HUES6 (cell line): Measurements from ENCODE around the gene ATP5F1B.
"Not testable (repeated sequence)": the region's sequence is repeated elsewhere in the genome, so short reads cannot be mapped to it uniquely, and the experiment has no call there.

Experiments
- H3K27ac ChIP-seq: 2 replicates; pipeline ENCODE4 v1.7.0; 2013; ENCODE audit warnings: low read depth, mild to moderate bottlenecking, low read length, inconsistent platforms
- H3K27me3 ChIP-seq: 2 replicates; pipeline ENCODE4 v1.6.1; 2013; ENCODE audit warnings: low read length; ENCODE audit not compliant: control insufficient read depth, insufficient read depth
- H3K36me3 ChIP-seq: 2 replicates; pipeline ENCODE4 v1.6.1; 2013; ENCODE audit warnings: low read length; ENCODE audit not compliant: control insufficient read depth, insufficient read depth
- H3K4me1 ChIP-seq: 2 replicates; pipeline ENCODE4 v1.6.1; 2013; ENCODE audit warnings: low read length; ENCODE audit not compliant: control insufficient read depth, insufficient read depth
- H3K4me3 ChIP-seq: 2 replicates; pipeline ENCODE4 v1.5.1; 2013; ENCODE audit warnings: low read depth, low read length
- H3K9ac ChIP-seq: one replicate; pipeline ENCODE4 v1.6.1; 2013; ENCODE audit warnings: mild to moderate bottlenecking, low read length
- H3K9me3 ChIP-seq: 2 replicates; pipeline ENCODE4 v1.6.1; 2013; ENCODE audit warnings: low read depth, low read length; ENCODE audit not compliant: control insufficient read depth, insufficient read depth

ATP5F1B gene

DNA sequence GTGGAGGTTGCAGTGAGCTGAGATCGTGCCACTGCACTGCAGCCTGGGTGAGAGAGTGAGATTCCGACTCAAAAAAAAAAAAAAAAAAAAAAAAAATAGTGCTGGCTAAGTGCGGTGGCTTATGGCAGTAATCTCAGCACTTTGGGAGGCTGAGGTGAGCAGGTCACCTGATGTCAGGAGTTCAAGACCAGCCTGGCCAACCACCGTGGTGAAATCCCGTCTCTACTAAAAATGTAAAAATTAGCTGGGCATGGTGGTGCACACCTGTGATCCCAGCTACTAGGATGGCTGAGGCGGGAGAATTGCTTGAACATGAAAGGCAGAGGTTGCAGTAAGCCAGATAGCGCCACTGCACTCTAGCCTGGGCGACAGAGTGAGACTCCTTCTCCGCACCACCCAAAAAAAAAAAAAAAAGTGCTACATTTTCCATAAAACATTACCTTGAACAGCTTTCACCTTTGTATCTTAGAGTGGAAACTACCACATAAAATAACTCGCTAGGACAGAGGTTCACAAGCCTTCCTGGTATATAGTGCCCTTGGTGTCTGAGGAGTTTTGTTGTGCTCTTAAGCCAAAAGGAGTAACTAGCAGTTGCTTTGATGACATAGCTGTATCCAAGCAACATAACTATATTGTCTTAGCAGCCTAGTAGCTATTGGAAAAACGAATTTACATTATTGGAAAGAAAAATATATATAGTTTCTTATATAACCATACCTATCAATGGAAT, 31.2 kb upstream of the ATP5F1B start:
- no peak overlapping the region for H3K27ac ChIP-seq
- H3K4me1 ChIP-seq: 0 out of 2 replicates have a peak, but pooled peaks cover 3% of the 10 kb centered on the region
- H3K4me3 ChIP-seq: no peak overlapping the region
- H3K9ac ChIP-seq: no peak overlapping the region
- H3K27me3 ChIP-seq: no peaks in the 10 kb centered on the region
- no peaks in the 10 kb centered on the region for H3K9me3 ChIP-seq
- peaks cover 51% of the 10 kb centered on the region for H3K36me3 ChIP-seq

DNA sequence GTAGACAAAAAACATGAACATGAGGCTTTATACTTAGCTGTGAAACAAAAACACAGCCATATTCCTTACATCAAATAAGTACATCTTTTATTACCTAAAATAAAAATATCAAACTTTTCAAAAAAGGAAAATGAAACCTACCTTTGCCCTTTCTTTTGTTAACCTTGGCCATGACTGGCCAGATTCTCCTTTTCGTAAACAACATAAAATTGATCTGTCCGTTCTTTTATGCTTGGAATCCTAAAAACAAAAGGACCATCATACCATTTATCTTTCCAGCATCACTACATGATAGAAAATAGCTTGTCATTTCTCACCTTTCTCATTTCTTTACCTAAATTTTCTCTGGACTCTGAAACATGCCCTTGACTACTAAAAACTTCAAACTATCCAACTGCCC, 25.8 kb upstream of the ATP5F1B start:
- 0 out of 2 replicates have a peak, but pooled peaks cover 3% of the 10 kb centered on the region for H3K4me1 ChIP-seq
- no peaks in the 10 kb centered on the region for H3K9me3 ChIP-seq
- no peak overlapping the region for H3K27ac ChIP-seq
- H3K9ac ChIP-seq: no peak overlapping the region
- H3K36me3 ChIP-seq: peaks cover 76% of the 10 kb centered on the region
- H3K4me3 ChIP-seq: no peak overlapping the region
- no peaks in the 10 kb centered on the region for H3K27me3 ChIP-seq

DNA sequence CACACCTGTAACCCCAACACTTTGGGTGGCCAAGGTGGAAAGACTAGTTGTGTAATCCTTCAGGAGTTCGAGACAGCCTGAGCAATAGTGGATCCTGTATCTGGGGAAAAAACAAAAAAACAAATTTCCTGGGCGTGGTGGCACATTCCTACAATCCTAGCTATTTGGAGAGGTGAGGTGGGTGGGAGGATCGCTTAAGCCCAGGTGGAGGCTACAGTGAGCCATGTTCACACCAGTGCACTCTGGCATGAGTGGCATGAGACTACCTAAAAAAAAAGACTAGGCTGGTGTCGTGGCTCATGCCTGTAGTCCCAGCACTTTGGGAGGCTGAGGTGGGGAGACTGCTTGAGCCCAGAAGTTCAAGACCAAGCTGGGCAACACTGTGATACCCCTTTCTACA, 25.1 kb upstream of the ATP5F1B start:
- Histone ChIP-seq H3K36me3 (peaks cover 84% of the 10 kb centered on the region), H3K4me1 (no peaks in the 10 kb centered on the region), H3K27ac (no peak overlapping the region), H3K4me3 (no peak overlapping the region), H3K9ac (no peak overlapping the region), H3K27me3 (no peaks in the 10 kb centered on the region), H3K9me3 (no peaks in the 10 kb centered on the region)

DNA sequence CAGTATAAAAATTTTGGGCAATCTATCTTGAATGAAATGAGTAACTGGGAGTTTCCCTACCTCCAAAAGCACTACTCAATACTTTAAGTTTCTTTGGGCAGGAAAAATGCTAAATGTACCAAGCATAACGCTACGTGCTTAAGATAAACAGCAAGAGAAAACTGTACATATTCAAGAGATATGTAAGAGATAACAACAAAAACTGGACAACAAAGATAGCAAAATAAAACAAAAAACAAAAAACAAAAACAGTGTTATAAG, 22.3 kb upstream of the ATP5F1B start:
- no peak overlapping the region for H3K4me3 ChIP-seq
- H3K9ac ChIP-seq: no peak overlapping the region
- H3K4me1 ChIP-seq: no peaks in the 10 kb centered on the region
- H3K27me3 ChIP-seq: no peaks in the 10 kb centered on the region
- no peak overlapping the region for H3K27ac ChIP-seq
- H3K9me3 ChIP-seq: no peaks in the 10 kb centered on the region
- H3K36me3 ChIP-seq: peaks cover 100% of the 10 kb centered on the region

DNA sequence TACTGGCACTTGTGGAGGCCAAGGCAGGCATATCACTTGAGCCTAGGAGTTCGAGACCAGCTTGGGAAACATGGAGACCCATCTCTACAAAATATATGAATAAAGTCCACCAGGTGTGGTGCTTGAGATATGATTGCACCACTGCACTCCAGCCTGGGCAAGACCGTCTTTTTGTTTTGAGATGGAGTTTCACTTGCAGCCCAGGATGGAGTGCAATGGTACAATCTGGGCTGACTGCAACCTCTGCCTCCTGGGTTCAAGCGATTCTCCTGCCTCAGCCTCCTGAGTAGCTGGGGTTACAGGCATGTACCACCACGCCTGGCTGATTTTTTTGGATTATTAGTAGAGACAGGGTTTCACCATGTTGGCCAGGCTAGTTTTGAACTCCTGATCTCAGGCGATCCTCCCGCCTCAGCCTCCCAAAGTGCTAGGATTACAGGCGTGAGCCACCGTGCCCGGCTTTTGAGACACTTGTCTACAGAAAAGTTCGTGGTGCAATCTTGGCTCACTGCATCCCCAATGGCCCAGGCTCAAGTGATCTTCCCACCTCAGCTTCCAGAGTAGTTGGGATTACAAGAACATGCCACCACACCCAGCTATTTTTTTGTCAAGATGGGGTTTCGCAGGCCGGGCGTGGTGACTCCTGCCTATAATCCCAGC, 16.3 kb upstream of the ATP5F1B start:
- H3K36me3 ChIP-seq: peaks cover 43% of the 10 kb centered on the region
- H3K4me1 ChIP-seq: no peaks in the 10 kb centered on the region
- H3K9ac ChIP-seq: no peak overlapping the region
- no peaks in the 10 kb centered on the region for H3K27me3 ChIP-seq
- no peak overlapping the region for H3K4me3 ChIP-seq
- no peak overlapping the region for H3K27ac ChIP-seq
- H3K9me3 ChIP-seq: no peaks in the 10 kb centered on the region

DNA sequence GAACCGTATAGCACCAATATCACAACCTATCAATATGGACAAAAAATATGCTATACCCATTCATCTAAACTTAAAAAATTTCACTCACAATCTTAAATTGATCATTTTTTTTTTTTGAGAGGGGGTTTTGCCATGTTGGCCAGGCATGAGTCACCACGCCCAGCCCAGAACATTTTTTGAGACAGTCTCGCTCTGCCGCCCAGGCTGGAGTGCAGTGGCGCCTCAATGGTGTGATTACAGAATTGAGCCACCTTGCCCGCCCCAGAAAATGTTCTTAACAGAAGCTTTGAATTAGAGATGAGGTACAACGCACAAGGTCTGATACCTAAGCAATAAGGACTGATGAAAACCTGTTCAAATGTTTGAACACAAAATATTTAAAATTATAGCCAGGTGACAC, 15.8 kb upstream of the ATP5F1B start:
- Histone ChIP-seq H3K4me1 (no peaks in the 10 kb centered on the region), H3K36me3 (peaks cover 38% of the 10 kb centered on the region), H3K4me3 (no peak overlapping the region), H3K27ac (no peak overlapping the region), H3K27me3 (no peaks in the 10 kb centered on the region), H3K9ac (no peak overlapping the region), H3K9me3 (no peaks in the 10 kb centered on the region)

DNA sequence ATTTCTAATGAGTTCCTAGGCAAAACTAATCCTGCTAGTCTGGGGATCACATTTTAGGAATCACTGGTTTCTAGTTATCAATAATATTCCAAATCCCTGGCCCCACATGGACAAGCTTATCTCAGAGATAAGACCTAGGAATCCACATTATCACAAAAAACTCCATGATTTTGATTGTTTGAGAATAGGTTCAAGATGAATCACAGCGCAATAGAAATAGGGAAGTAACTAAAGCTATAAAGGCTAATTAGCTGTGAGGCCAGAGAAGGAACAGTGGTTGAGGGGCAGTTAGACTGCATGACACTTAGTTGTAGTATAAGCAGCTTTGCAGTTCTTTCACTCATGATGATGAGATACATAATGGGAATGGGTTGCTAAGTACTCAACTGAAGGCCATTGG, 13.1 kb upstream of the ATP5F1B start:
- no peak overlapping the region for H3K27ac ChIP-seq
- no peaks in the 10 kb centered on the region for H3K4me1 ChIP-seq
- H3K9me3 ChIP-seq: peaks cover 9% of the 10 kb centered on the region
- no peaks in the 10 kb centered on the region for H3K27me3 ChIP-seq
- H3K4me3 ChIP-seq: no peak overlapping the region
- no peak overlapping the region for H3K9ac ChIP-seq
- peaks cover 11% of the 10 kb centered on the region for H3K36me3 ChIP-seq

DNA sequence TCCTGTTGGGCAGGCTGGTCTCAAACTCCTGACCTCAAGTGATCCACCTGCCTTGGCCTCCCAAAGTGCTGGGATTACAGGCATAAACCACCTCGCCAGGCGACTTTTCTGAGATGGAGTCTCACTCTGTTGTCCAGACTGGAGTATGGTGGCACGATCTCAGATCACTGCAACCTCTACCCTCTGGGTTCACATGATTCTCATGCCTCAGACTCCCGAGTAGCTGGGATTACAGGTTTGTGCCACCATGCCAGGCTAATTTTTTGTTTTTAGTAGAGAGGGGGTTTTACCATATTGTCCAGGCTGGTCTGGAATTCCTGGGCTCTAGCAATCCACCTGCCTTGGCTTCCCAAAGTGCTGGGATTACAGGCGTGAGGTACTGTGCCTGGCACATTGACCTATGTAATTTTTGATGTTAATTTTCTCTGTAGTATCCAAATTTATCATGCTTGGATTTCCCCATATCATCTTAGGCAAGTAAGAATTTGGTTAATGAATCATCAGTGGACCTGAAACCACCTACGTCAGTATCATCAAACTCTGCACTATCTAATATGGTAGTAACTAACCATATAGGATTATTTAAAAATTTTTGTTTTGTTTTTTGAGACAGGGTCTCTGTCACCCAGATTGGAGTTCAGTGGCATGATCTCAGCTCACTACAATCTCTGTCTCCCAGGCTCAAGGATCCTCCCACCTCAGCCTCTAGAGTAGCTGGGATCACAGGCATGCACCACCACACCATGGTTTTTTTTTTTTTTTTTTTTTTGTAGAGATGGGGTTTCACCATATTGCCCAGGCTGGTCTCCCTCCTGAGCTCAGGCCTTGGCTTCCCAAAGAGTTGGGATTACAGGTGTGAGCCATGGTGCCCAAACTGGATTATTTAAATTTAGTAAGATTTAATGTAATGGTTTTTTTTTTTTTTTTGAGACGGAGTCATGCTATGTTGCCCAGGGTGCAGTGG, 11.9 kb upstream of the ATP5F1B start:
- H3K27ac ChIP-seq: no peak overlapping the region
- no peaks in the 10 kb centered on the region for H3K36me3 ChIP-seq
- no peaks in the 10 kb centered on the region for H3K27me3 ChIP-seq
- H3K4me3 ChIP-seq: no peak overlapping the region
- no peak overlapping the region for H3K9ac ChIP-seq
- H3K4me1 ChIP-seq: no peaks in the 10 kb centered on the region
- H3K9me3 ChIP-seq: peaks cover 20% of the 10 kb centered on the region

DNA sequence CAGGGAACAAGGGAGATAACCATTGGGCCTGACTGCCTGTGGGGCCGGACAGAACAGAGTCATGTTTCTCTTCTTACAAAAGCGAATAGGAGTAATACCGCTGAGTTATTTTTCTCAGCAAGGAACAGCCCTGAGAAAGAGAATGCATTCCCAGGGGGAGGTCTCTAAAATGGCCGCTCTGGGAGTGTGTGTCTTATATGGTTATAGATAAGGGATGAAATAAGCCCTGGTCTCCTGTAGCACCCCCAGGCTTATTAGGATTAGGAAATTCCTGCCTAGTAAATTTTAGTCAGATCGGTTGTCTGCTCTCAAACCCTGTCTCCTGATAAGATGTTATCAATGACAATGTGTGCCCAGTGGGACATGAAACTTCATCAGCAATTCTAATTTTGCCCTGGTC, 8.0 kb upstream of the ATP5F1B start:
- H3K9me3 ChIP-seq: peaks cover 27% of the 10 kb centered on the region
- H3K27ac ChIP-seq, H3K4me3 ChIP-seq, H3K36me3 ChIP-seq, H3K4me1 ChIP-seq, H3K9ac ChIP-seq, H3K27me3 ChIP-seq: not testable (repeated sequence)

DNA sequence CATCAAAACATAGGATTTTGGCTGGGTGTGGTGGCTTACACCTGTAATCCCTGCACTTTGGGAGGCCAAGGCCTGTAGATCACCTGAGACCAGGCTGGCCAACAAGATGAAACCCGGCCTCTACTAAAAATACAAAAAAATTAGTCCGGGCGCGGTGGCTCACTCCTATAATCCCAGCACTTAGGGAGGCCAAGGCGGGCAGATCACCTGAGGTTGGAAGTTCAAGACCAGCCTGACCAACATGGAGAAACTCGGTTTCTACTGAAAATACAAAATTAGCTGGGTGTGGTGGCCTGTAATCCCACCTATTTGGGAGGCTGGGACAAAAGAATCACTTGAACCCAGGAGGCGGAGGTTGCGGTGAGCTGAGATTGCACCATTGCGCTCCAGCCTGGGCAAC, 2.2 kb upstream of the ATP5F1B start:
- not testable (repeated sequence) for H3K9ac ChIP-seq, H3K9me3 ChIP-seq, H3K4me3 ChIP-seq, H3K4me1 ChIP-seq, H3K27ac ChIP-seq, H3K27me3 ChIP-seq
- H3K36me3 ChIP-seq: peaks cover 26% of the 10 kb centered on the region

DNA sequence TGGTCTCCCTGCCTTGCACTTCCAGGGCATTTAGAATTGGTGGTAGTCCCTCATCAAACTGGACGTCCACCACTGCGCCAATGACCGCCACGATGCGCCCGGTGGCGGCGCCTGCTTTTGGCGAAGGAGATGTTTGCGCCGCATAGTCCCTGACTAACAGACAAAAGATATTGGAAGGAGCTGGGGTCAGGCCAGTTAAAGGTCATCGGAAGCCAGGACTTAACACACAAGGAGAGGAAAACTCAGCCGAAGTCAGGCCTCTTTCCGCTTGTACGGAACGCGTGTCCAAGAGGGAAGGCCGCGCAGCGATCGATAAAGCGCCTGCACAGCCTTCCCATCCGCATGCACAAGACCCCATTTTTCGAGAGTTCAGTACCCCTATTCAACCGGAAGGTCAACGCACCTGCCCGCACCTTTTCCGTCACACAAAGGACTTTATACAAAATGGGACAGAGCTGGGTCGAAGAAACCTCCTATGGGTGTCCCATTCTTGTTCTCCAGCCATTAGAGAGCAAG, 525 bp downstream of the ATP5F1B start:
- Histone ChIP-seq H3K4me1 (peaks cover 3% of the 10 kb centered on the region), H3K4me3 (peak overlapping the region; percentile 91), H3K9ac (peak overlapping the region; percentile 97), H3K36me3 (peaks cover 53% of the 10 kb centered on the region), H3K9me3 (no peaks in the 10 kb centered on the region), H3K27ac (peak overlapping the region; percentile 87), H3K27me3 (no peaks in the 10 kb centered on the region)
